Hematopoietic multipotent progenitor cell (in vitro differentiated cells): ENCODE data around the gene LPXN. TPM values are rescaled to one million over a fixed set of nuclear protein-coding genes. Genes with fewer than 3 reads are reported as not detected.

Experiments
- total RNA-seq: library from RNA; depleted of rRNA; stranded (reverse); fragments of >200 nt; gene quantifications from one replicate; pipeline ENCODE4 v1.2.3, GENCODE V29; 2012

Gene LPXN
- total RNA-seq, 1 donor = 11.0 TPM

Other genes with a start within 250 kb of the LPXN start
- gene OR5B17, start 216.8 kb downstream of the LPXN start, total RNA-seq = not detected
- gene OR5B3, start 169.0 kb downstream of the LPXN start, total RNA-seq = not detected
- gene OR5B2, start 147.7 kb downstream of the LPXN start, total RNA-seq = not detected
- not detected for gene OR5B12, start 133.6 kb downstream of the LPXN start, total RNA-seq
- not detected for gene OR5B21, start 67.8 kb downstream of the LPXN start, total RNA-seq
- 14.8 TPM for gene ZFP91, start 3.2 kb upstream of the LPXN start, total RNA-seq
- 2.7 TPM for gene CNTF, start 46.8 kb upstream of the LPXN start, total RNA-seq
- gene GLYAT, start 156.1 kb upstream of the LPXN start, total RNA-seq = not detected